ENCODE results near the gene STX18. TPM values are rescaled to one million over a fixed set of nuclear protein-coding genes. Genes with fewer than 3 reads are reported as not detected.

Gene STX18
- total RNA-seq, 1 donor from 2014 or later = 24.0 TPM

- peak; percentile 15 for DNase-seq (ENCODE audit: low spot score)
- Mint-ChIP-seq H3K27me3 (ENCODE audit: unreplicated experiment) (peaks cover 10% of the 10 kb centered on the region), H3K4me1 (ENCODE audit: unreplicated experiment) (peaks cover 8% of the 10 kb centered on the region), H3K27ac (ENCODE audit: unreplicated experiment) (no peak overlapping the region), H3K4me3 (ENCODE audit: unreplicated experiment) (peak overlapping the region; percentile 78), H3K36me3 (ENCODE audit: low read depth, unreplicated experiment) (peaks cover 8% of the 10 kb centered on the region), H3K9me3 (ENCODE audit: unreplicated experiment) (no peaks in the 10 kb centered on the region)
- TF ChIP-seq CTCF (IDR thresholded peaks at IDR 0.05; ENCODE audit: unreplicated experiment) = no peak
Measured at GRCh38 chr4:4386296-4386735, 155.5 kb downstream of the STX18 start.

GRCh38 chr4:4385729-4386295 lies 156.0 kb downstream of the STX18 start:
- no peak for DNase-seq (ENCODE audit: low spot score)
- no peak overlapping the region for H3K27ac Mint-ChIP-seq (ENCODE audit: unreplicated experiment)

DNA sequence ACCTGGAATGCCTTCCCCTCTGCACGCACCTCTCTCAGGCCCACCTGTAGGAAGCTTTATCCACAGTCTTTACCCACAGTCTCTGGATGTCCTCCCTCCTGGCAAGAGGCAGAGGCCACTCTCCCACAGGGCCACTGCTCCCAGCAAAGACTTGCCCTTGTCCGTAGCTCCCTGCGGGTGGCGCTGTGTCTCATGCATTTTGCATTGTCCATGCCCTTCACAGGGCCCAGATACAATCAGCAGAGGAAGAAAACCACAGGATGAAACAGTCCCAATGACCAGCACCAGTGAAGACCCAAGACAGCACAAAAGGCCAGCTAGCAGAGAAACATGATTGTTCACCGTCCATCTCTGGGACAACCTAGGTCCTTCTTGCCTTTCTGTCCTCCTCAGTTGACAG lies 157.0 kb downstream of the STX18 start:
- Mint-ChIP-seq H3K4me1 (ENCODE audit: unreplicated experiment) (peaks cover 8% of the 10 kb centered on the region), H3K36me3 (ENCODE audit: low read depth, unreplicated experiment) (peaks cover 8% of the 10 kb centered on the region), H3K9me3 (ENCODE audit: unreplicated experiment) (no peaks in the 10 kb centered on the region), H3K27ac (ENCODE audit: unreplicated experiment) (no peak overlapping the region), H3K27me3 (ENCODE audit: unreplicated experiment) (peaks cover 10% of the 10 kb centered on the region), H3K4me3 (ENCODE audit: unreplicated experiment) (peak overlapping the region; percentile 40)
- DNase-seq (ENCODE audit: low spot score) = peak; percentile 72
- TF ChIP-seq CTCF (IDR thresholded peaks at IDR 0.05; ENCODE audit: unreplicated experiment) = peak; percentile 43

More at GRCh38 chr4:4385729-4386295, 156.0 kb downstream of the STX18 start:
- peaks cover 8% of the 10 kb centered on the region for H3K4me1 Mint-ChIP-seq (ENCODE audit: unreplicated experiment)
- no peaks in the 10 kb centered on the region for H3K9me3 Mint-ChIP-seq (ENCODE audit: unreplicated experiment)
- peak overlapping the region; percentile 78 for H3K4me3 Mint-ChIP-seq (ENCODE audit: unreplicated experiment)
- H3K36me3 Mint-ChIP-seq (ENCODE audit: low read depth, unreplicated experiment) = peaks cover 8% of the 10 kb centered on the region
- TF ChIP-seq CTCF (IDR thresholded peaks at IDR 0.05; ENCODE audit: unreplicated experiment) = no peak
- H3K27me3 Mint-ChIP-seq (ENCODE audit: unreplicated experiment) = peaks cover 10% of the 10 kb centered on the region

- no peak overlapping the region for H3K27ac Mint-ChIP-seq (ENCODE audit: unreplicated experiment)
- peaks cover under 1% of the 10 kb centered on the region for H3K36me3 Mint-ChIP-seq (ENCODE audit: low read depth, unreplicated experiment)
- no peak overlapping the region for H3K4me3 Mint-ChIP-seq (ENCODE audit: unreplicated experiment)
- H3K4me1 Mint-ChIP-seq (ENCODE audit: unreplicated experiment) = peaks cover 4% of the 10 kb centered on the region
- TF ChIP-seq CTCF (IDR thresholded peaks at IDR 0.05; ENCODE audit: unreplicated experiment) = no peak
- H3K27me3 Mint-ChIP-seq (ENCODE audit: unreplicated experiment) = peaks cover 5% of the 10 kb centered on the region
- no peaks in the 10 kb centered on the region for H3K9me3 Mint-ChIP-seq (ENCODE audit: unreplicated experiment)
- DNase-seq (ENCODE audit: low spot score) = no peak
Measured at GRCh38 chr4:4383085-4383484, 158.8 kb downstream of the STX18 start.

DNA sequence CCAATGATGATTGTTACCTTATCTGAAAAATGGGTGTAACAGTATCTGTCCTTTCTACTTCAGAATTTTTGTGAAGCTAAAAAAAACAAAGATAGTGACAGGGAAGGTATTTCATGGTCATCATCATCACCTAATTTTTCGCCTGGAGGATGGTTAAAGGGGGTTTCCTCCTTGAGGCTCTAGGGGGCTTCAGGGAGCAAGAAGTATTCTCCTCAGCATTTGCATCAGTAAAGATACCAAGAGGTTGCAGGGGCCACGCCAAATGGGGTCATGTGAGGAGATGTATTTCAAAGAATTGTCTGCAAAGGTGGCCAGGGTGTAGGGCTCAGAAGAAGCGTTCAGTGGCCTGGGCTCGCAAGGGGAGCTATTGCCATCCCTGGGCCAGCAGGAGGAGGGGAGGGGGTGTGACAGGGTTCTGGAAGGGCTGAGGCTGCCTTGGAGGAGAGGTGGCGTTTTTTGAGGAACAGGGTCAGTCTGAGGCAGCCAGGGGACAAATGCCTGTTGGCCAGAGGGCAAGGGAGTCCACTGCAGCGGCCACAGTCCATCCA lies 162.2 kb downstream of the STX18 start:
- no peak for DNase-seq (ENCODE audit: low spot score)
- Mint-ChIP-seq H3K36me3 (ENCODE audit: low read depth, unreplicated experiment) (no peaks in the 10 kb centered on the region), H3K4me3 (ENCODE audit: unreplicated experiment) (no peak overlapping the region), H3K27ac (ENCODE audit: unreplicated experiment) (no peak overlapping the region), H3K9me3 (ENCODE audit: unreplicated experiment) (no peaks in the 10 kb centered on the region), H3K27me3 (ENCODE audit: unreplicated experiment) (no peaks in the 10 kb centered on the region), H3K4me1 (ENCODE audit: unreplicated experiment) (peaks cover 2% of the 10 kb centered on the region)
- TF ChIP-seq CTCF (IDR thresholded peaks at IDR 0.05; ENCODE audit: unreplicated experiment) = no peak

All from endothelial cell (in vitro differentiated cells).